GM12874 (cell line): ENCODE measurements around the gene ALDH2.

Experiments
- TF ChIP-seq, protein P1 (sequence below): IDR thresholded peaks from 2 replicates; pipeline ENCODE4 v1.5.1; 2011; ENCODE audit warnings: low read depth, mild to moderate bottlenecking, control low read depth, low read length, moderate library complexity; ENCODE audit not compliant: insufficient read depth

The ALDH2 gene

DNA sequence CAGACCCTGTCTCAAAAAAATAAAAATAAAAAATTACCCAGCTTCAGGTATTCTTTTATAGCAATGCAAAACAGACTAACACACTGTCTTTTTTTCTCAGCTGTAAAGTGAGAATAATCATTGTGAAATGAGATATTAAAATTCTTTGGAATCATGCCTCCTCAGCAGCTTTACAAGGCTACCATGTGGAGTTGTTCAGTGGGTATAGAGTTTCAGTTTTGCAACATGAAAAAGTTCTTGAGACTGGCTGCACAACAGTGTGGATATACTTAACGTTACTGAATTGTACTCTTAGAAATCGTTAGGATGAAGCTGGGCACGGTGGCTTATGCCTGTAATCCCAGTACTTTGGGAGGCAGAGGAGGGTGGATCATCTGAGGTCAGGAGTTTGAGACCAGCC lies 59.6 kb downstream of the ALDH2 start:
- TF ChIP-seq, protein P1, sequence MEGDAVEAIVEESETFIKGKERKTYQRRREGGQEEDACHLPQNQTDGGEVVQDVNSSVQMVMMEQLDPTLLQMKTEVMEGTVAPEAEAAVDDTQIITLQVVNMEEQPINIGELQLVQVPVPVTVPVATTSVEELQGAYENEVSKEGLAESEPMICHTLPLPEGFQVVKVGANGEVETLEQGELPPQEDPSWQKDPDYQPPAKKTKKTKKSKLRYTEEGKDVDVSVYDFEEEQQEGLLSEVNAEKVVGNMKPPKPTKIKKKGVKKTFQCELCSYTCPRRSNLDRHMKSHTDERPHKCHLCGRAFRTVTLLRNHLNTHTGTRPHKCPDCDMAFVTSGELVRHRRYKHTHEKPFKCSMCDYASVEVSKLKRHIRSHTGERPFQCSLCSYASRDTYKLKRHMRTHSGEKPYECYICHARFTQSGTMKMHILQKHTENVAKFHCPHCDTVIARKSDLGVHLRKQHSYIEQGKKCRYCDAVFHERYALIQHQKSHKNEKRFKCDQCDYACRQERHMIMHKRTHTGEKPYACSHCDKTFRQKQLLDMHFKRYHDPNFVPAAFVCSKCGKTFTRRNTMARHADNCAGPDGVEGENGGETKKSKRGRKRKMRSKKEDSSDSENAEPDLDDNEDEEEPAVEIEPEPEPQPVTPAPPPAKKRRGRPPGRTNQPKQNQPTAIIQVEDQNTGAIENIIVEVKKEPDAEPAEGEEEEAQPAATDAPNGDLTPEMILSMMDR = no peak

DNA sequence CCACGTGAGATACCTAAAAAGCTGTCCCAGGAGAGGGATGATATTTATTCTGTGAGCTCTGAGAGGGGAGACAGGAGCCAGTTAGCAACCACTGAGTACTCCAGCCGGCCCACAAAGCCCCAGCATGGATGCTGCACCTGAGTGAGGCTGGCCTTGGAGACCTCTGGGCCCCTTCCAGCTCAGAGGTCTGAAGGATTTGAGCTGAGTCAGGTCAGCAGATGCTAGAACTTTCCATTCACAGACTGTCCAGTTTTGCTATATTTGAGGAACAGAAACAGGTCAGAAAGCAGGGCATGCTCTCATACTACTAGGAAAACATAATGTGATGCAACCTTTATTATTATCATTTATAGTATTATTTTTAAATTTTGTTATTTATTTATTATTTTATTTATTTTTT lies 60.3 kb downstream of the ALDH2 start:
- TF ChIP-seq, protein P1 = no peak

DNA sequence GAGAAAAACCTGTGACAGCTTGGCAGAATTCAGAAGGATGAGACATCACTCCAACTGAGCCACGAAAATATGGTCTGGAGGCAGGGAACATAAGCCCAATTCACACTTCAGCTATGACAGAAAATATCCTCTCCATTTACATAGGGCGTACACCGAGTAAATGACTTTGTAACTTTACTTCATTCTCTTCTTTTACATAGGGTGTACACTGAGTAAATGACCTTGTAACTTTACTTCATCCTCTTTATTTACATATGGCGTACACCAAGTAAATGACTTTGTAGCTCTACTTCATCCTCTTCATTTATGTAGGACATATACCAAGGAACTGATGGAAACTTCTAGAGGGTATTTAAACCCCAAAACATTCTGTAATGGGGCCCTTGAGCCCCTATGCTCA lies 61.2 kb downstream of the ALDH2 start:
- TF ChIP-seq, protein P1 = no peak

DNA sequence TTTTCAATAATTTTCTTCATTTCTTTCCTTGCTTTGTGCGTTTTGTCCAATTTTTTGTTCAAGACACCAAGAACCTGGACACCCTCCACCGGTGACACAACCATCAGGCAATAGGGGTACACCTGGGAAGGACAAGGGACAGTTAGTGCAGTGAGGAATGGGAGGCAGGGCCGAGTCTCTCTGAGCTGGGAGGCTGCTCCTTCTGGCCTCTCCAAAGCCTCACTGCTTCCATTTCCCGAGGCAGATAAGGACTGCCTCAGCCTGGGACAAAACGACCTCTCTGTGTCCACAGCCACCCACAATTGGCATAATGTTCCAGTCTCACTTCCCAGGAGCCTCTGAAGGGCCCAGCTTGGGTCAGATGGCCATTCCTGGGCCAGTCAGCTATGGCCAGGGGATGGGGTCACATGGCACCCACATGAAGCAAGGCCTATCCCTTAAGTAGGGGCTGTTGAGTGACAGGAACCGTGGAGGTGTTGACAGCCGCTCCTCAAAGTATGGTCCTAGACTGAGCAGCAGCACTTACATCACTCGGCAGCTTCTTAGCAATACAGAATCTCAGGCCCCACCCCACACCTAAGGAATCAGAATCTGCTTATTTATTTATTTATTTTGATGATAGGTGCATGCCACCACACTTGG lies 61.7 kb downstream of the ALDH2 start:
- TF ChIP-seq, protein P1 = no peak

DNA sequence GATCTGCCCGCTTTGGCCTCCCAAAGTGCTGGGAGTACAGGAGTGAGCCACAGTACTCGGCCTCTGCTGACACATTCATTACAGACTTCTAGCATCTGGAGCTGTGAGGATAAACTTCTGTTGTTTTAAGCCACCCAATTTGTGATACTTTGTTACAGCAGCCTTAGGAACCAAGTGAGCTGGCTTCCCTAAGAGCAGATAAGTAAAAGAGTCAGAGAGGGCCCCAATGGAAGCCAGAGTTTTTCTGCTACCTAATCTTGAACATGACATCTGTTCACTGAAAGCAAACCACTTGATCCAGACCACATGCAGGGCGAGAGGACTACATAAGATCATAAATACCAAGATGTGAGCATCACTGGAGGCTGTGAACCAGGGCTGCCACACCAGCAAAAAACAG lies 71.6 kb downstream of the ALDH2 start:
- TF ChIP-seq, protein P1 = no peak

DNA sequence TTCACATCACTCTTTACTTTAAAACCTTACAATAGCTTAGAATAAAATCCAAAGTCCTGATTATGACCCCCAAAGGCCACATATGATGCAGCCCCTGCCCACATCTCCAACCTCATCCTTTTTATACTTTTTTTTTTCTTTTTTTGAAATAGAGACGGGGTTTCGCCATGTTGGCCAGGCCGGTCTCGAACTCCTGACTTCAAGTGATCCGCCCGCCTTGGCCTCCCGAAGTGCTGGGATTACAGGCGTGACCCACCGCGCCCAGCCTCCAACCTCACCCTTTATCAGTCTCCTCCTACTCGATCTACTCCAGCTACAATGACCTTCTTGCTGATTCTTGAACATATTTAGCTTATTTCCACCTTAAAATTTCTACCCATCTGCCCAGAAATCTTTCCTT lies 74.1 kb downstream of the ALDH2 start:
- TF ChIP-seq, protein P1 = no peak

DNA sequence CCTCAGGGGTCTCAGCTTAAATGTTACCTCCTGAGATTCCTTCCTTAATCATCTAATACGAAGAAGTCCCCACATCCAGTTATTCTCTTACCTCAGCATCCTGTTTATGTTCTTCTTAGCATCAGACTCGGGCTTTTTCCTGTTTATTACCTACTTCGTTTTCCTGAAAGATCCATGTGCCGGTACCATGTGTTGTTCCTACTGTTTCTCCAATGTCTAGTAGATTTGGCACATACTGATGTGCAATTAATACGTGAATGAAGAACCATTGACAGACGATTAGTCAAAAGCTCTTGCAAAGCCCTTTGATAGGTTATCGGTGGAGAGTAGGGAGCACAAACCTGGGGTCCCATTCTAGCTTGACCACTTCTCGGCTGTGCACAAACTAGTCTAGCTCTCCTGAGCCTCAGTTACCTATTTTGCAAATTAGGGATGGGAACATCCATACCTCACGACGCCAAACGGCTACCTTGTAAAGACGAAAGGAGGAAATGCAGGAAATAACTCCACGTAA lies 74.6 kb downstream of the ALDH2 start:
- TF ChIP-seq, protein P1 = no peak
